Peyer's patch (tissue), 4 donors: ENCODE measurements around the gene CCDC83. TPM values are rescaled to one million over a fixed set of nuclear protein-coding genes. Genes with fewer than 3 reads are reported as not detected.
"Not testable (repeated sequence)": the region's sequence is repeated elsewhere in the genome, so short reads cannot be mapped to it uniquely, and the experiment has no call there.

Experiments used
- DNase-seq, 3 donors: peaks; one replicate each; pipeline ENCODE4 v3.0.0-alpha.2; 2017 to 2019
- H3K27ac ChIP-seq, 4 donors: fragments of 200-600 bp; sonication (generic); one replicate each; pipeline ENCODE4 v1.5.1; 2016 to 2019
- H3K27me3 ChIP-seq, 2 donors: fragments of 200-600 bp; sonication (generic); one replicate each; pipeline ENCODE4 v1.5.1; 2019
- H3K36me3 ChIP-seq, 3 donors: fragments of 200-600 bp; sonication (generic); one replicate each; pipeline ENCODE4 v1.5.1; 2016 to 2019
- H3K4me1 ChIP-seq, 4 donors: fragments of 200-600 bp; sonication (generic); one replicate each; pipeline ENCODE4 v1.5.1; 2016 to 2019
- H3K4me3 ChIP-seq, 4 donors: fragments of 200-600 bp; sonication (generic); 1 replicate in 3 of 4; 2 replicates in 1 of 4; pipeline ENCODE4 v1.5.1; 2016 to 2019; ENCODE audit warnings: mild to moderate bottlenecking in 1 of 4
- H3K9me3 ChIP-seq, 4 donors: fragments of 200-600 bp; sonication (generic); one replicate each; pipeline ENCODE4 v1.5.1; 2016 to 2019; ENCODE audit warnings: mild to moderate bottlenecking in 1 of 4
- POLR2A ChIP-seq, 2 donors: fragments of 450-650 bp; IDR thresholded peaks; one replicate each; pipeline ENCODE4 v1.5.1; 2017; ENCODE audit warnings: antibody characterized with exemption in 2 of 2, mild to moderate bottlenecking in 2 of 2, moderate library complexity in 2 of 2
- total RNA-seq, 4 donors: library from RNA; depleted of rRNA; stranded (reverse); fragments of >200 nt; gene quantifications; one replicate each; pipeline ENCODE4 v1.1.0, GENCODE V29; 2016
- TF ChIP-seq, protein P1 (sequence below), 6 experiments: fragments of 450-650 bp in 4 of 6; fragments of 200-600 bp in 2 of 6; sonication (generic) in 1 of 6; IDR thresholded peaks; one replicate each; pipeline ENCODE4 v1.5.1; 2017 to 2019; ENCODE audit warnings: antibody characterized with exemption in 6 of 6, mild to moderate bottlenecking in 3 of 6, moderate library complexity in 1 of 6

The CCDC83 gene
- total RNA-seq, 4 donors from 2014 or later = not detected

DNA sequence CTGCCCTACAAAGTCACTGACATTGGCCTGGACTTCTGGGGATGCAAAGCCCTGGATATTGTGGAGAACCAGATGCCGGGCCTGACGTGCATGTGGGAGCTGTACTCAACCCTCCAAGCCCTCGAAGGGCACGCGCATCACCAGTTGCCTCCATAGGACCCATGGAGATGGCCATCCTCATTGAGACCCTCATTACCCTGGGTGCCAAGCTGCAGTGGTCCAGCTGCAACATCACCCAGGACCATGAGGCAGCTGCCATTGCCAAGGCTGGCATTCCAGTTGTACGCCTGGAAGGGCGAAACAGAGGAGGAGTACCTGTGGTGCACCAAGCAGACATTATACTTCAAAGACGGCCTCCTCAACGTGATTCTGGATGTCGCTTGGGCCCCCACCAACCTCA, 1.9 kb downstream of the CCDC83 start:
- peaks cover 0 to 5% (median 0%) of the 10 kb centered on the region in 4 donors for H3K4me1 ChIP-seq
- H3K36me3 ChIP-seq = no peaks in the 10 kb centered on the region
- H3K4me3 ChIP-seq = no peak overlapping the region
- no peak for TF ChIP-seq POLR2A (IDR thresholded peaks at IDR 0.05)
- TF ChIP-seq, protein P1, sequence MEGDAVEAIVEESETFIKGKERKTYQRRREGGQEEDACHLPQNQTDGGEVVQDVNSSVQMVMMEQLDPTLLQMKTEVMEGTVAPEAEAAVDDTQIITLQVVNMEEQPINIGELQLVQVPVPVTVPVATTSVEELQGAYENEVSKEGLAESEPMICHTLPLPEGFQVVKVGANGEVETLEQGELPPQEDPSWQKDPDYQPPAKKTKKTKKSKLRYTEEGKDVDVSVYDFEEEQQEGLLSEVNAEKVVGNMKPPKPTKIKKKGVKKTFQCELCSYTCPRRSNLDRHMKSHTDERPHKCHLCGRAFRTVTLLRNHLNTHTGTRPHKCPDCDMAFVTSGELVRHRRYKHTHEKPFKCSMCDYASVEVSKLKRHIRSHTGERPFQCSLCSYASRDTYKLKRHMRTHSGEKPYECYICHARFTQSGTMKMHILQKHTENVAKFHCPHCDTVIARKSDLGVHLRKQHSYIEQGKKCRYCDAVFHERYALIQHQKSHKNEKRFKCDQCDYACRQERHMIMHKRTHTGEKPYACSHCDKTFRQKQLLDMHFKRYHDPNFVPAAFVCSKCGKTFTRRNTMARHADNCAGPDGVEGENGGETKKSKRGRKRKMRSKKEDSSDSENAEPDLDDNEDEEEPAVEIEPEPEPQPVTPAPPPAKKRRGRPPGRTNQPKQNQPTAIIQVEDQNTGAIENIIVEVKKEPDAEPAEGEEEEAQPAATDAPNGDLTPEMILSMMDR (IDR thresholded peaks at IDR 0.05) = no peak
- DNase-seq = no peak
- no peak overlapping the region for H3K27ac ChIP-seq
- H3K9me3 ChIP-seq = no peaks in the 10 kb centered on the region
- no peaks in the 10 kb centered on the region for H3K27me3 ChIP-seq

DNA sequence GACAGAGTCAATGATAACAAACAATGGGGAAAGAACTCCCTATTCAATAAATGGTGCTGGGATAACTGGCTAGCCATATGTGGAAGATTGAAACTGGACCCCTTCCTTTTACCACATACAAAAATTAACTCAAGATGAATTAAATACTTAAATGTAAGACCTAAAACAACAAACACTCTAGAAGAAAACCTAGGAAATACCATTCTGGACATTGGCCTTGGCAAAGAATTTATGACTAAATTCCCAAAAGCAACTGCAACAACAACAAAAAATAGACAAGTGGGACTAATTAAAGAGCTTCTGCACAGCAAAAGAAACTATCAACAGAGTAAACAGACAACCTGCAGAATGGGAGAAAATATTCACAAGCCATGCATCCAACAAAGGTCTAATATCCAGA, 4.4 kb downstream of the CCDC83 start:
- H3K27me3 ChIP-seq, H3K4me1 ChIP-seq, DNase-seq, H3K27ac ChIP-seq, H3K36me3 ChIP-seq, H3K4me3 ChIP-seq, H3K9me3 ChIP-seq: not testable (repeated sequence)

DNA sequence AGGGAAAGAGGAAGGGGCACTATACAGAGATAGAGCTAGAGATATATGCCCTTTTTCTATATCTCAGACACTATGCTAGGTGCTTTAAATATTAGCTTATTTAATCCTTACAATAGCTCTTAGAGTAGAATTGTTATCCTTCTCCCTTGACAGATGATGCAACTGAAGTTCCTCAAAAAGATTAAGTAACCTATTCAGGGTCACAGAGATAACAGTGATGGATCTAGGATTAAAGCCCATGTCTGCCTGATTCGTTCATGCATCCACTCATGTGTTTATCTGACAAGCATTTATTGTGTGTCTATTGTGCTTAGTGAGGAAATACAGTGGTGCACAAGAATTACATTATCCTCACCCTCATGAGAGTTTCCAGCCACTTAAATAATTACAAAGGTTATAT, 8.7 kb downstream of the CCDC83 start:
- no peaks in the 10 kb centered on the region for H3K36me3 ChIP-seq
- H3K4me1 ChIP-seq = no peaks in the 10 kb centered on the region
- no peak for TF ChIP-seq POLR2A (IDR thresholded peaks at IDR 0.05)
- TF ChIP-seq, protein P1 (IDR thresholded peaks at IDR 0.05) = no peak
- no peaks in the 10 kb centered on the region for H3K9me3 ChIP-seq
- H3K4me3 ChIP-seq = no peak overlapping the region
- H3K27ac ChIP-seq = no peak overlapping the region
- DNase-seq = no peak
- no peaks in the 10 kb centered on the region for H3K27me3 ChIP-seq

DNA sequence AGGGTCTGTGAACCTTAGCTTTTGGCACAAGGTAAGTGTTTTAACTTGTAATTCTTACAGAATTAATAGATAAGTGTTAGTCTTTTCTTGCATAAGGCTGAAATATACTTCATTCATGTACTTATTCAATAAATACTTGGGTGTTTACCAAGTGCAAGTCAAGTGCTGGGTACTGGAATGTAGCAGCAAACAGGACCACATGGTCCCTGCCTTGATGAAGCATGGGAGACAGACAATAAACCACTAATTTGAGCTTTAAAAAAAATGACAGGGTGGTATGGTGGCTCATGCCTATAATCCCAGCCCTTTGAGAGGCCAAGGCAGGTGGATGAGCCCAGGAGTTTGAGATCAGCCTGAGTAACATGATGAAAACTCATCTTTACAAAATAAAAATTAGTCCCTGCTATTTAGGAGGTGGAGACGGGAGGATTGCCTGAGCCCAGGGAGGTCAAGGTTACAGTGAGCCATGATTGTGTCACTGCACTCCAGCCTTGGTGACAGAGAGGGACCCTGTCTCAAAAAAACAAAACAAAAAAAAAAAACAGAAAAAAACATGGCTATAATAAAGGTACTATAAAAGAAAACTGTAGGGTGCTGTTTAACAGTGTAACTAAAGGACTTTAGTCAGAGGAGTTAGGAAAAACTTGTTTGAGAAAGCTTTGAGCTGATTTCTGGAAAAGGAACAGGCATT, 11.1 kb downstream of the CCDC83 start:
- no peaks in the 10 kb centered on the region for H3K36me3 ChIP-seq
- TF ChIP-seq POLR2A (IDR thresholded peaks at IDR 0.05) = no peak
- TF ChIP-seq, protein P1 (IDR thresholded peaks at IDR 0.05) = no peak
- no peaks in the 10 kb centered on the region for H3K4me1 ChIP-seq
- no peaks in the 10 kb centered on the region for H3K27me3 ChIP-seq
- DNase-seq = no peak
- no peaks in the 10 kb centered on the region for H3K9me3 ChIP-seq
- H3K27ac ChIP-seq = no peak overlapping the region
- H3K4me3 ChIP-seq = no peak overlapping the region

DNA sequence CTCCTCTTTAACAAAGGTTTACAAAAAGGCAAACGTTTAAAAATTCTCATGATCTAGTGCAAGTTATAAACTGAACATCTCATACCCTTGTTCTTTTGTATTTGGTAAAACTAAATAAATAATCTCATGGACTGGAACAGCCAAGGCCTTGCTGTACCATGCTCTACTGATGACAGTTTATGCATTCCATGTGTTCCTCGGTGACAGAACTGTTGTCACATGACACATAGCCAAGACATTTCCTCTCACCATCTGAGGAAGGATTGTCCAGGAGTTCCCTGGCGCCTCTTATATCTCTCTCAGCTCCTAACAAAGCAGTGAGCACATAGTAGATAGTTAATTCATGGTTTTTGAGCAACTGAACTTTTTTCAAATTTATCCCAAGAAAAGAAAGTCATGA, 12.6 kb downstream of the CCDC83 start:
- DNase-seq = no peak
- Histone ChIP-seq H3K4me1 (no peaks in the 10 kb centered on the region), H3K9me3 (no peaks in the 10 kb centered on the region), H3K36me3 (no peaks in the 10 kb centered on the region), H3K27me3 (no peaks in the 10 kb centered on the region), H3K4me3 (no peak overlapping the region), H3K27ac (no peak overlapping the region)
- TF ChIP-seq, protein P1 (IDR thresholded peaks at IDR 0.05) = no peak
- no peak for TF ChIP-seq POLR2A (IDR thresholded peaks at IDR 0.05)

DNA sequence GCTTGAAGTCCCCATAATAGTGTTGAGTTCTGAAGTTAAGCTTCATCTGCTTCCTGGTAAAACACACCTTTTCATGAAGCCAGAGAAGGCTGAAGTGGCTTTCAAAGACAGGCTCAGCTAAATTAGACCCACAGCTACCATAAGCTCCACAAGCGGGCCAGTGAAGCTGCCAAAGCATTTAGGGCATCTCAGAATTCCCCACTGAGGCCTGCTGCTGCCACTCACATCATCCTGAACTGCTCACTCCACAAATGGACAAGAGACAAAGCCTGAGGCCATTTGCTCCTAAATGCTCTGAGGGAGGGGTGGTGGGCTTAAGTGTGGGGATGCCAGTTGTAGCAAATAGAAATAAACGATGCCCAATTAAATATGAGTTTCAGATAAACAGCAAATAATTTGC, 14.6 kb downstream of the CCDC83 start:
- no peaks in the 10 kb centered on the region for H3K36me3 ChIP-seq
- no peak overlapping the region for H3K27ac ChIP-seq
- DNase-seq = no peak
- H3K9me3 ChIP-seq = no peaks in the 10 kb centered on the region
- no peak overlapping the region for H3K4me3 ChIP-seq
- H3K4me1 ChIP-seq = no peaks in the 10 kb centered on the region
- H3K27me3 ChIP-seq = no peaks in the 10 kb centered on the region
- TF ChIP-seq, protein P1 (IDR thresholded peaks at IDR 0.05) = no peak
- TF ChIP-seq POLR2A (IDR thresholded peaks at IDR 0.05) = no peak
